HAP-1 (cell line): ENCODE results near the gene MT1H.
"Not testable (repeated sequence)": the region's sequence is repeated elsewhere in the genome, so short reads cannot be mapped to it uniquely, and the experiment has no call there.

Source experiments
- DNase-seq, 2 experiments: peaks; one replicate each; pipeline ENCODE4 v3.0.0-alpha.2; 2016 to 2020; ENCODE audit warnings: low spot score in 2 of 2
- H3K27me3 ChIP-seq: fragments of 250-450 bp; sonication (Bioruptor Pico); 2 replicates; pipeline ENCODE4 v1.5.1; 2020; ENCODE audit warnings: low read depth, mild to moderate bottlenecking, moderate library complexity
- H3K36me3 ChIP-seq: fragments of 250-450 bp; sonication (Bioruptor Pico); replicated peaks from 2 replicates; pipeline ENCODE4 v1.5.1; 2020; ENCODE audit warnings: mild to moderate bottlenecking
- H3K4me1 ChIP-seq: fragments of 250-450 bp; sonication (Bioruptor Pico); 2 replicates; pipeline ENCODE4 v1.5.1; 2020; ENCODE audit warnings: mild to moderate bottlenecking
- H3K4me3 ChIP-seq: fragments of 250-450 bp; sonication (Bioruptor Pico); 2 replicates; pipeline ENCODE4 v1.5.1; 2020; ENCODE audit warnings: mild to moderate bottlenecking, moderate library complexity
- H3K9me3 ChIP-seq: fragments of 250-450 bp; sonication (Bioruptor Pico); 2 replicates; pipeline ENCODE4 v1.5.1; 2020; ENCODE audit warnings: mild to moderate bottlenecking, moderate library complexity
- in situ Hi-C: fragments of 300-500 bp; cut with MboI; formaldehyde crosslinking; loops from 3 replicates; pipeline ENCODE4 v1.14.3; 2020; ENCODE audit warnings: low sequenced_read_pairs, inconsistent platforms, mixed read lengths

MT1H gene

DNA sequence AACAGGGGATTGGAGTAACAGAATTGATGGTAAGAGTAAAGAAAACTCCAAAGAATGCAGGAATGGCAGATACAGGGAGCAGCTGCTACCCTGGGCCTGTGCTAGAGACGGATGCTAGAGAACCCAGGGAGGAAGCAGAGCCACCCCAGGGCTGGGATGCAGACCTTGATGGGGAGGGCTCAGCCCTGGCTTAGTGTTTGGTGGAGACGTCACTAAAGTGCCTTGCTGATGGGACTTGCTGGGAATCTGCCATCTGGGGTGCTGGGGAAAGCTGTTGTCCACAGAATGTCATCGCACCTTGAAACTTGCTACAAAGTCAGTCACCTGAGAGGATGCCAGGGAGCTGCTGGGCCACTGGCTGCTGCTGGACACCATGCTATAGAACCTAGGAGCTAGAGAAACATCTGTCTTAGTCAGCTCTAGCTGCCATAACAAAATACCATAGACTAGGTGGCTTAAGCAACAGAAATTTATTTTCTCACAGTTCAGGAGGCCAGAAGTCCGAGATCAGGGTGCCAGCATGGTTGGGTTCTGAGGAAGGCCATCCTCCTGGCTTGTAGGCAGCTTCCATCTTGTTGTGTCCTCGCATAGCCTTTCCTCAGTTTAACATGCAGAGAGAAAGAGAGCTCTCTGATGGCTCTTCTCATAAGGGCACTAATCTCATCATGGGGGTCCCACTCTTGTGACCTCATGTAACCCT is 28.0 kb downstream of the MT1H start:
- Histone ChIP-seq H3K9me3 (no peaks in the 10 kb centered on the region), H3K36me3 (no peaks in the 10 kb centered on the region), H3K27me3 (no peaks in the 10 kb centered on the region), H3K4me3 (no peak overlapping the region), H3K4me1 (peaks cover 3% of the 10 kb centered on the region; the same call in 1 of the 2 replicates)
- no peak for DNase-seq
- in situ Hi-C loops = no loop called here

DNA sequence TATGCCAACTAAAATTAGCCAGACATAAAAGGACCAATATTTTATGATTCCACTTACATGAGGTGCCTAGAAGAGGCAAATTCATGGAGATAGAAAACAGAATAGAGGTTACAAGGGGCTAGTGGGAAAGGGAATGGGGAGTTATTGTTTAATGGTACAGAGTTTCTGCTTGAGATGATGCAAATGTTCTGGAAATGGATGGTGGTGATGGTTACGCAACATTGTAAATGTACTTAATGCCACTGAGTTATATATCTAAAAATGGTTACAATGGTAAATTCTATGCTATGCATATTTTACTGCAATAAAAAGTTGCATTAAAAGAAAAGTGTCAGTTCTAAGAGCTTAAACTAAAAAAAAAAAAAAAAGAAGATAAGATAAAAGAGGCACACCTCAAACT is 30.6 kb downstream of the MT1H start:
- Histone ChIP-seq H3K4me3 (no peak overlapping the region), H3K4me1 (peaks cover 3% of the 10 kb centered on the region; the same call in 1 of the 2 replicates), H3K27me3 (no peaks in the 10 kb centered on the region), H3K36me3 (no peaks in the 10 kb centered on the region), H3K9me3 (no peaks in the 10 kb centered on the region)
- no peak for DNase-seq
- in situ Hi-C loops = loop anchor here (10.0 kb wide), 1 partner anchor 115 kb away; the partner anchor contains the start of gene MT3

DNA sequence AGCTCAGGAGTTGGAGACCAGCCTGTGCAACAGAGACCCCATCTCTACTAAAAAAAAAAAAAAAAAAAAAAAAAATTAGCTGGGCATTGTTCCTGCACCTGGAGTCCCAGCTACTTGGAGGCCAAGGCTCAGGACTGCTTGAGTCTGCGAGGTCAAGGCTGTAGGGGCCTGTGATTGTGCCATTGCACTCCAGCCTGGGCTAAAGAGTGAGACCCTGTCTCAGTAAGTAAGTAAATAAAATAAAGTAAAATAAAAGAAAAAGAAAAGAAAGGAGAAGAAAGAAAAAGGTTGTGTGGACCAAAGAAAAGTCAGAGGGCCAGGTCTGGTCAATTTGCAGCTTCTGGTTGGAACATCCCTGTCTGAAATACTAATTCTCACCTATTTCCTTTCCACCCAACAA is 31.0 kb downstream of the MT1H start:
- H3K9me3 ChIP-seq = no peaks in the 10 kb centered on the region
- H3K27me3 ChIP-seq = no peaks in the 10 kb centered on the region
- no peaks in the 10 kb centered on the region for H3K36me3 ChIP-seq
- no peak overlapping the region for H3K4me3 ChIP-seq
- in situ Hi-C loops = loop anchor here (10.0 kb wide), 1 partner anchor 116 kb away; the partner anchor contains the start of gene MT3
- no peak for DNase-seq
- H3K4me1 ChIP-seq = peaks cover 3% of the 10 kb centered on the region; the same call in 1 of the 2 replicates

DNA sequence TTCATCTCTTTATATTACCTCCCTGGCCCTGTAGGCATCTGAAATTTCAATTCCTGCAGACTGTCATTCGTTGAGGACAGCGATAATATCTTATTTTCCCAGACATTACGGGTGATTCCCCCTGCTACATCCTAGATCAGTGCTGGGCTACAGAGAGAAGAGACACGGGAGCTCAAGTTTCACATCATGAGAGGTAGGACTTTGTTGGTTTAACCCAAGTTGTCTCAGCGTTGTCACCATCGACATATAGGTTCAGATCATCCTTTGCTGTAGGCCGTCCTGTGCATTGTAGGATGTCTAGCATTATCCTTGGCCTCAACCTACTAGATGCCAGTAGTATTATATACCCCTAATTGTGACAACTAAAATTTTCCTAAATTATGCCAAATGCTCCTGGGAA is 31.9 kb downstream of the MT1H start:
- no peak for DNase-seq
- Histone ChIP-seq H3K27me3 (no peaks in the 10 kb centered on the region), H3K4me3 (no peak overlapping the region), H3K4me1 (peaks cover 3% of the 10 kb centered on the region; the same call in 1 of the 2 replicates), H3K36me3 (no peaks in the 10 kb centered on the region), H3K9me3 (no peaks in the 10 kb centered on the region)
- in situ Hi-C loops = loop anchor here (10.0 kb wide), 1 partner anchor 117 kb away; the partner anchor contains the start of gene MT3

DNA sequence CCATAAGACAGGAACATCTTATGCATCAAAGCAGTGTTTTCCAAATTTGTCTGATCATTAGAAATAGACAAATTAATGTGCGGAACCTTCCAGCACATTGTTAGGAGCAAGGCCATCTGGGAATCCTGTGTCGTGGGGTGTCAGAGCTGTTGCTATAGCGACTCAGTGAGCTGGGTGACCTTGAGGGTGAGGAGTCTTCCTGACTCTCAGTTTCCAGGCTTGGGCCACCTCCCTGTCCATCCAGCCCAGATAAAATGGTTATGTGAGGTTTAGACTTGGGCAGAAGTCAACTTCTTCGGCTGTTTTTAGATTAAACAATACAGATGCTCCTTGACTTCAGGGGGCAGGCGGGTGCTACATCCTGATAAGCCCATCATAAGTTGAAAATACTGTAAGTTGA is 33.2 kb downstream of the MT1H start:
- in situ Hi-C loops = loop anchor here (10.0 kb wide), 1 partner anchor 118 kb away; the partner anchor contains the start of gene MT3
- Histone ChIP-seq H3K36me3 (no peaks in the 10 kb centered on the region), H3K27me3 (no peaks in the 10 kb centered on the region), H3K9me3 (no peaks in the 10 kb centered on the region), H3K4me3 (no peak overlapping the region), H3K4me1 (peaks cover 3% of the 10 kb centered on the region; the same call in 1 of the 2 replicates)
- no peak for DNase-seq

DNA sequence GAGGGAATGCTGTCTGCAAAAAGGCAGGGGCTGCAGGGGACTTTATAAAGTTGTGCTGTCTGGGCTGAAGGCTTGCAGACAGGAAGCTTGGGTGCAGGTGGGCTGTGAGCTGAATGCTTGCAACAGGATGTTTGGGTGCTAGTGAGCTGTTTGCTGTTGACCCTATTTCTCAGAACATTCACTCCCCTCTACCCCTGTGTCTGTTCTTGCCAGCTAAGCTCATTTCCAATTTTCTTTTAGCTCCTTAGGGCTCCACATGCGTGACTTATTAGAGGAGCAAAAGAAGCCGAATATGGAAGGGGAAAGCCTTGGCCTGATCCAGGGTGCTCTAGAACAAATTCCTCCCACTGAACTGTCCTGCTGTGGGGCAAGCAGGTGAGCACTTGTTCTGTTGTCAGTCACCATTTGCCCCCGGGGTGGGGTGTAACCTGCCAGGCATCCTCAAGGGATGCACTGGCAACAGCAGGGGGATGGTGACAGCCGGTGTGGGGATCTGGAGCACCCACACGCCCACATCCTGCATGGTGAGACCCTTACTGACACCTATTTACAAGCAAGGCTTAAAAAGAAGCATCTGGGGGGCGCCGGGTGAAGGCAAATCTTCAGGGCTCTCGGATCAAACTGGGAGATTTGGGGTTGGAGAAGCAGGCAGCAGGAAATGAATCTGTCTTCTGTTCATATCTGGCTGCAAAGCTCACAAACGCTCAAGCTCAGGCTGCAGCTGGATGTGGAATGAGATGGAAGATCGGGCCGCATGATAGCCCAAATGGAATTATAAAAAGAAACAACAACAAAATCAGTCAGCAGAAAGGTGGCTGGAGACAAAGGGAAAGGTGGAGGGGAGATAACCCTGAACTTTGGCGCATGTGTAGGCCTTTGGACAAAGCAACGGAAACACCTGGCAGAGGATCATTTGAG is 39.2 kb downstream of the MT1H start:
- in situ Hi-C loops = loop anchor here (10.0 kb wide), 1 partner anchor 124 kb away; the partner anchor contains the start of gene MT3
- no peak for DNase-seq
- Histone ChIP-seq H3K4me3 (no peak overlapping the region), H3K9me3 (no peaks in the 10 kb centered on the region), H3K27me3 (no peaks in the 10 kb centered on the region), H3K36me3 (no peaks in the 10 kb centered on the region), H3K4me1 (no peaks in the 10 kb centered on the region)

DNA sequence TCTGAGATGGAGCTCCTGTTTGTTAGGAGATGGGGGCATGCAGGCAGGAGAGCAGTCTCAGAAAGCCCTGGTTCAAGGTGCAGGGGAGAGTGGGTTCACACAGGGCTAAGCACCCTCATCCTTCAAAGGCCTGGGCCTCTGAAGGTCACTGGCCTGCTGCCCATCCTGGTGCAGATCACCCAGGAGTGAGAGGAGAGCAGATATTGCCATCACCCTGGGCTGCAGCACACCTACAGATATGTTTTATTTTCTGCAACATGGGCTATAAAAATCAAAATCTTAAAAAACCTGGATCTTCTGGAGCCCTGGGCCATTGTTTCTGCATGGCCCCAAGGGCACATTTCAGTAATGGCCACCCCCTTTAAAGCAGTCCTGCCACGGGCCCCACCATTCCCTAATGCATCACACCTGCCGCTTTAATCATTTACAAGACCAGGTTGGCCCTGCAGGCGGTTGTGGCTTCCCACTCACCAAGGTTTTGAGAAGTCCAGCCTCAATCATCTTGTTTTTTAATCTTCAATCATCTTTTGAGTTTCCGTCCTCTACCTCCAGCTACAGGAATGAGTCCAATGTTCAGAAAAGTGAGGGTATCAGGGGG is 39.9 kb downstream of the MT1H start:
- H3K4me3 ChIP-seq = no peak overlapping the region
- no peaks in the 10 kb centered on the region for H3K36me3 ChIP-seq
- no peaks in the 10 kb centered on the region for H3K27me3 ChIP-seq
- no peaks in the 10 kb centered on the region for H3K4me1 ChIP-seq
- no peaks in the 10 kb centered on the region for H3K9me3 ChIP-seq
- DNase-seq = no peak
- in situ Hi-C loops = loop anchor here (10.0 kb wide), 1 partner anchor 125 kb away; the partner anchor contains the start of gene MT3

DNA sequence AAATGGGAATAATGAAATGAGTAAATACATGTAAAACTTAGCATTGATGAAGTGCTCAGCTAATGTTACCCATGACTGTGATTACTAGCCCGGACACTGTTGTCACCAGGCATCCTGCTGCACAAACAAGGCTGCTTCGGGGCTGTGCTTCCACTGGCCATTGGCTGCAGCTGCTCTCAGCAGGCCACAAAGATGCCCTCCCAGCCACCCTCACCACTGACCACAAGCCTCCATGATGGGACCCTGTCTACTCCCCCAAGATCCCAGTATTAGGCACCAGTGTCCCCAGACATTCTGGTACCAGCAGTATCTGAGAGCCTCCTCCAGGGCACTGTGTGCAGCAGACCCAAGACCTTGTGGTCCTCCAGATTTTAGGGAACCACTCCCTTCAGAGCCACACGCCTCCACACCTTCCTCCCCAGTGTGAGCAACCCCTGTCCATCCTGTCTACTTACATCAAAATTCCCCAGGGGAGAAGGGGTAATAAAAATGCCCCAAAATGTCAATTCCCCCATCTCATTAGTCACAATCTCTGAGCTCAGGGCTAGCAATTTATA is 40.6 kb downstream of the MT1H start:
- H3K9me3 ChIP-seq = no peaks in the 10 kb centered on the region
- no peaks in the 10 kb centered on the region for H3K4me1 ChIP-seq
- in situ Hi-C loops = no loop called here
- no peaks in the 10 kb centered on the region for H3K36me3 ChIP-seq
- no peak overlapping the region for H3K4me3 ChIP-seq
- no peaks in the 10 kb centered on the region for H3K27me3 ChIP-seq
- DNase-seq = no peak

DNA sequence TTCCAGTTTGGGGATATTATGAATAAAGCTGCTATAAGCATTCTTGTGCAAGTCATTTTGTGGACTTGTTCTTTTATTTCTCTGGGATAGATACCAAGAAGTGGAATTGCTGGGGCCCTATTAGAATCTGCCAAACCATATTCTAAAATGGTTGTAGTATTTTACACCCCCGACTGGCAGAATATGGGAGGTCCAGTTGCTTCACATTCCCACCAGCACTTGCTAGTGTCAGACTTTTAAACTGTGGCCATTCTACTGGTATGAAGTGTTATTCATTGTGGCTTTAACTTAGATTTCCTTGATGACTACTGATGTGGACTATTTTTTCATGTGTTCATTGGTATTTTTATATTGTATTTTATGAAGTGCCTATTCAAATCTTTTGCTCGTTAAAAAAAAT is 42.2 kb downstream of the MT1H start:
- no peak for DNase-seq

DNA sequence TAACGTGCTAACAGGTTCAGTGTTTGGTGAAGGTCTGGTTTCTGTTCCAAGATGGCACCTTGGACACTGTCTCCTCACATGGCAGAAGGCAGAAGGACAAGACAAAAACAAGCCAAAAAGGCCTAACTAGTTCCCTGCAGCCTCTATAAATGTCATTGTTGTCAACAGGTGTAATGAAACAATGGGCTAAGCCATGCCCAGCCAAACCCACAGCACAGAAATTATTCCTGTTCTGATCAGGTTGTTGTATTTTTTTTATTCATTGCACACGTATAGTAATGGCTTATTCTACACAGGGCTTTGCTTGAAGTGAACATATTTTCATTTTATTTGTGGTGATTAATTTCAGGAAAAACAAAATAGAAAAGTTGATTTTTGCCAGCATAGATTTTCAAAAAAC is 44.2 kb downstream of the MT1H start:
- Histone ChIP-seq H3K4me1 (no peaks in the 10 kb centered on the region), H3K9me3 (no peaks in the 10 kb centered on the region), H3K36me3 (no peaks in the 10 kb centered on the region), H3K4me3 (no peak overlapping the region), H3K27me3 (no peaks in the 10 kb centered on the region)
- no peak for DNase-seq
- in situ Hi-C loops = no loop called here

More for the DNA sequence above, 42.2 kb downstream of the MT1H start:
- Histone ChIP-seq H3K27me3 (no peaks in the 10 kb centered on the region), H3K4me1 (no peaks in the 10 kb centered on the region), H3K4me3 (no peak overlapping the region), H3K36me3 (no peaks in the 10 kb centered on the region), H3K9me3 (no peaks in the 10 kb centered on the region)
- in situ Hi-C loops = no loop called here

DNA sequence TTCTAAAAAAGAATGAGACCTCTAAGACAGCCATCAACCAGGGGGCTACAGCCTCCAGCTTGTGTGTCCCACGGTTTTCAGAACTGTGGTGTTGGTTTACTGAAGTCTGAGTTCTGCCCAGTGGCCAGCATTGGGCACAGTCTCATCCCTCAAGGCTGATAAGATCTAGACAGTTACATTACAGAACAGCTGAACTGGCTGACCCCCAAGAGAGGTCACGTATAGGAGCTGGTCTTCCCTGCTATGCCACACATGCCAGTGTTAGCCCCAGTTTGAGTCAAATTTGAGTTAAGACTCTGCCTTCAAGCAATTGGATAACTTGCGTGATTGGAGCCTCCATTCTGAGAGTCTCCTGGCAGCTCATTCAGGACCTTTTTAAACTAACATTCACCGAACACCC is 45.5 kb downstream of the MT1H start:
- Histone ChIP-seq H3K4me3 (no peak overlapping the region), H3K36me3 (no peaks in the 10 kb centered on the region), H3K4me1 (no peaks in the 10 kb centered on the region), H3K9me3 (no peaks in the 10 kb centered on the region), H3K27me3 (peaks cover 4% of the 10 kb centered on the region; the same call in 1 of the 2 replicates)
- in situ Hi-C loops = no loop called here
- no peak for DNase-seq

DNA sequence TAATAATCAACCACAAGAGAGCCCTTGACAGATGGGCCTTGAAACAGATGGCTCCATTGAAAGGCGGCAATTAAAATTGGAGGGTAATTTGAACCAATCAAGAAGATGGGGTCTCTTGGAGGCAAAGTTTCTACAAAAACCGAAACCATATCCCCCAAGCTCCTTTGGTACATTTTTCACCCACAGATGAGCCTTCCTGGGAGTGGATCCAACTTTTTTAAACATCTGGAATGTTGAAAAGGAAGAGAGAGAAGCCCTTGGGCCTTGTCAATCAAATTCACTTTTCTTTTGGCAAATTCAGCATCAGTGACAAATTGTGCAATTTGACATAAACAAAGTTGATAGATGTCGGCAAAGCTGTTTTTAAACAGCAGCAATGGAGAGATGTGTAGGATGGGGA is 47.1 kb downstream of the MT1H start:
- DNase-seq = no peak
- H3K9me3 ChIP-seq = no peaks in the 10 kb centered on the region
- H3K27me3 ChIP-seq = peaks cover 14% of the 10 kb centered on the region
- H3K4me1 ChIP-seq = no peaks in the 10 kb centered on the region
- H3K4me3 ChIP-seq = no peak overlapping the region
- no peaks in the 10 kb centered on the region; the same call in 1 of the 2 replicates for H3K36me3 ChIP-seq
- in situ Hi-C loops = no loop called here

DNA sequence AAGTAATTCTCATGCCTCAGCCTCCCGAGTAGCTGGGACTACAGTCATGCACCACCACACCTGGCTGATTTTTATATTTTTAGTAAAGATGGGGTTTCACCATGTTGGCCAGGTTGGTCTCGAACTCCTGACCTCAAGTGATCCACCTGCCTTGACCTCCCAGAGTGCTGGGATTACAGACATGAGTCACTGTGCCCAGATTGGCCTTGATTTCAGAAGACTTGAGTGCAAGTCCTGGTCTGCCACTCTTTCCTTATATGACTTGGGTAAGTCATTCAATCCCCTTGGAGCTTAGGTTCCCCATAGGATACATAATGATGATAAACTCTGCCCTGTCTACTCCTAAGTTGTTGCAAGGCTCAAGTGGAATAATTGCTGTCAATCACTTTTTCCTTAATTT is 47.9 kb downstream of the MT1H start:
- H3K4me1 ChIP-seq, H3K9me3 ChIP-seq, in situ Hi-C loops, DNase-seq, H3K36me3 ChIP-seq, H3K4me3 ChIP-seq: not testable (repeated sequence)
- H3K27me3 ChIP-seq = peaks cover 15% of the 10 kb centered on the region
